DMS 273 treated with DMSO at 0.1 percent for 48 hours (cell line): Measurements from ENCODE around the gene ALK.

ENCODE experiments used
- DNase-seq: peaks from one replicate; lab custom pipeline; 2025; lab: John Stamatoyannopoulos, UW

ALK gene

GRCh38 chr2:29400930-29401653 is 520.3 kb downstream of the ALK start:
- DNase-seq, result no peak

- no peak for DNase-seq
These were observed 522.8 kb downstream of the ALK start for GRCh38 chr2:29398384-29399237.

GRCh38 chr2:29397713-29398112 is 523.7 kb downstream of the ALK start:
- no peak for DNase-seq

GRCh38 chr2:29397039-29397438 is 524.3 kb downstream of the ALK start:
- DNase-seq, result no peak

GRCh38 chr2:29394981-29395350 is 526.4 kb downstream of the ALK start:
- DNase-seq, result no peak

- no peak for DNase-seq
These were observed 526.9 kb downstream of the ALK start for GRCh38 chr2:29394311-29394980.

- DNase-seq, result no peak
These were observed 527.7 kb downstream of the ALK start for GRCh38 chr2:29393676-29394075.

- no peak for DNase-seq
These were observed 528.6 kb downstream of the ALK start for GRCh38 chr2:29392774-29393173.

GRCh38 chr2:29390136-29390535 is 531.2 kb downstream of the ALK start:
- no peak for DNase-seq

- DNase-seq, result no peak
These were observed 531.7 kb downstream of the ALK start for GRCh38 chr2:29389686-29390085.

GRCh38 chr2:29388071-29388470 is 533.3 kb downstream of the ALK start:
- DNase-seq, result no peak

- DNase-seq, result peak; percentile 17
These were observed 538.9 kb downstream of the ALK start for GRCh38 chr2:29382486-29382885.

- no peak for DNase-seq
These were observed 543.6 kb downstream of the ALK start for GRCh38 chr2:29377788-29378187.

GRCh38 chr2:29376541-29376940 is 544.8 kb downstream of the ALK start:
- no peak for DNase-seq

- no peak for DNase-seq
These were observed 545.5 kb downstream of the ALK start for GRCh38 chr2:29375843-29376242.

- no peak for DNase-seq
These were observed 546.6 kb downstream of the ALK start for GRCh38 chr2:29374823-29375222.

GRCh38 chr2:29373870-29374269 is 547.5 kb downstream of the ALK start:
- DNase-seq, result no peak

- no peak for DNase-seq
These were observed 549.2 kb downstream of the ALK start for GRCh38 chr2:29372185-29372584.

GRCh38 chr2:29370581-29371125 is 550.7 kb downstream of the ALK start:
- DNase-seq, result no peak

- DNase-seq, result no peak
These were observed 551.2 kb downstream of the ALK start for GRCh38 chr2:29370173-29370572.

GRCh38 chr2:29368659-29369040 is 552.7 kb downstream of the ALK start:
- no peak for DNase-seq

- no peak for DNase-seq
These were observed 553.3 kb downstream of the ALK start for GRCh38 chr2:29367986-29368658.
